H1 (cell line): ENCODE results near the gene JAG1. TPM values are rescaled to one million over a fixed set of nuclear protein-coding genes. Genes with fewer than 3 reads are reported as not detected.

Experiments used
- CTCF ChIA-PET: fragments of 300-600 bp; sonication (Branson Sonifier 250); formaldehyde crosslinking; loops from one replicate; lab custom pipeline; 2021; ENCODE audit not compliant: partially characterized antibody; lab: Charles Lee
- POLR2A ChIA-PET: fragments of 300-600 bp; sonication (Branson Sonifier 250); formaldehyde crosslinking; loops from one replicate; lab custom pipeline; 2021; ENCODE audit warnings: inconsistent platforms; ENCODE audit not compliant: partially characterized antibody; lab: Charles Lee
- DNase-seq, 2 experiments: peaks; one replicate each; pipeline versions ENCODE4 v3.0.0 to v3.0.0-alpha.2; 2010 to 2022; ENCODE audit warnings: low spot score in 2 of 2, low read depth in 1 of 2, mixed read lengths in 1 of 2
- FAIRE-seq: peaks from 2 replicates; lab custom pipeline; 2011; peaks lifted over from hg19 to GRCh38; lab: Jason Lieb, UNC
- H2AFZ ChIP-seq: 2 replicates; pipeline ENCODE4 v1.8.1; 2012; ENCODE audit warnings: low read length, inconsistent platforms
- H2AK5ac ChIP-seq: 2 replicates; pipeline ENCODE4 v1.6.1; 2013; ENCODE audit warnings: low read depth, low read length
- H2BK120ac ChIP-seq: replicated peaks from 2 replicates; pipeline ENCODE3; 2013; ENCODE audit warnings: low read depth, low read length, inconsistent platforms
- H2BK12ac ChIP-seq: 2 replicates; pipeline ENCODE4 v1.6.1; 2013; ENCODE audit warnings: low read depth, low read length
- H2BK15ac ChIP-seq: 2 replicates; pipeline ENCODE4 v1.6.1; 2013; ENCODE audit warnings: low read length
- H2BK20ac ChIP-seq: 2 replicates; pipeline ENCODE4 v1.6.1; 2013; ENCODE audit warnings: low read length
- H2BK5ac ChIP-seq: 2 replicates; pipeline ENCODE4 v1.6.1; 2013; ENCODE audit warnings: low read depth, low read length
- H3K14ac ChIP-seq: 2 replicates; pipeline ENCODE4 v1.6.1; 2013; ENCODE audit warnings: inconsistent platforms; ENCODE audit not compliant: insufficient read length
- H3K18ac ChIP-seq: 2 replicates; pipeline ENCODE4 v1.6.1; 2013; ENCODE audit warnings: low read length; ENCODE audit errors: extremely low read depth
- H3K23ac ChIP-seq: 2 replicates; pipeline ENCODE4 v1.6.1; 2013; ENCODE audit warnings: inconsistent platforms; ENCODE audit not compliant: insufficient read length
- H3K23me2 ChIP-seq: 2 replicates; pipeline ENCODE4 v1.6.1; 2013; ENCODE audit warnings: low read depth, low read length
- H3K27ac ChIP-seq: 2 replicates; pipeline ENCODE4 v1.6.1; 2011; ENCODE audit warnings: low read depth, low read length, inconsistent platforms
- H3K27me3 ChIP-seq, 4 experiments: replicated peaks in 1 of 4; 1 replicate in 1 of 4; 2 replicates in 3 of 4; pipeline versions ENCODE4 v1.6.1 to v1.8.1; 2011 to 2013; ENCODE audit warnings: low read length in 3 of 4, mild to moderate bottlenecking in 3 of 4, inconsistent platforms in 2 of 4, mixed read lengths in 2 of 4, moderate library complexity in 1 of 4; ENCODE audit not compliant: control insufficient read depth in 3 of 4, insufficient read depth in 3 of 4; ENCODE audit errors: extremely low read depth in 1 of 4
- H3K36me3 ChIP-seq, 4 experiments: 2 replicates each; pipeline versions ENCODE4 v1.6.1 to v1.8.1; 2011 to 2013; ENCODE audit warnings: mild to moderate bottlenecking in 4 of 4, low read length in 3 of 4, moderate library complexity in 2 of 4, control low read depth in 1 of 4, inconsistent platforms in 1 of 4; ENCODE audit not compliant: insufficient read depth in 4 of 4, control insufficient read depth in 2 of 4
- H3K4ac ChIP-seq: replicated peaks from 2 replicates; pipeline ENCODE3; 2013; ENCODE audit warnings: low read length, low read depth, mixed read lengths, inconsistent platforms; ENCODE audit not compliant: insufficient read length
- H3K4me1 ChIP-seq, 4 experiments: replicated peaks in 1 of 4; 1 replicate in 1 of 4; 2 replicates in 3 of 4; pipeline versions ENCODE4 v1.6.1 to v1.8.1; 2011 to 2013; ENCODE audit warnings: low read length in 3 of 4, inconsistent platforms in 2 of 4, mixed read lengths in 1 of 4; ENCODE audit not compliant: insufficient read depth in 4 of 4, control insufficient read depth in 3 of 4
- H3K4me2 ChIP-seq, 2 experiments: 2 replicates each; pipeline versions ENCODE4 v1.6.1 to v1.8.1; 2011 to 2013; ENCODE audit warnings: low read depth in 2 of 2, low read length in 2 of 2, control low read depth in 1 of 2, inconsistent platforms in 1 of 2, mild to moderate bottlenecking in 1 of 2; ENCODE audit not compliant: insufficient read depth in 1 of 2
- H3K4me3 ChIP-seq, 4 experiments: fragments of 200-600, 300-600 bp in 1 of 4; sonication (generic), shearing (Covaris generic), sonication (Bioruptor Twin) in 1 of 4; 2 replicates each; pipeline versions ENCODE4 v1.5.1 to v1.8.1; 2011 to 2016; ENCODE audit warnings: low read length in 4 of 4, low read depth in 3 of 4, control low read depth in 2 of 4, inconsistent platforms in 2 of 4, mild to moderate bottlenecking in 2 of 4, mixed read lengths in 1 of 4, moderate library complexity in 1 of 4; ENCODE audit not compliant: insufficient read depth in 2 of 4; ENCODE audit errors: extremely low read depth in 1 of 4
- H3K56ac ChIP-seq: replicated peaks from 2 replicates; pipeline ENCODE3; 2013; ENCODE audit warnings: low read depth, mild to moderate bottlenecking, mixed read lengths, low read length, inconsistent platforms; ENCODE audit not compliant: insufficient read length
- H3K79me1 ChIP-seq: 2 replicates; pipeline ENCODE4 v1.6.1; 2013; ENCODE audit warnings: low read depth, low read length, control low read depth
- H3K79me2 ChIP-seq, 2 experiments: 2 replicates each; pipeline versions ENCODE4 v1.6.1 to v1.8.1; 2012 to 2013; ENCODE audit warnings: low read length in 2 of 2, mild to moderate bottlenecking in 2 of 2, inconsistent platforms in 1 of 2; ENCODE audit not compliant: insufficient read depth in 2 of 2, control insufficient read depth in 1 of 2
- H3K9ac ChIP-seq, 4 experiments: replicated peaks in 1 of 4; 1 replicate in 1 of 4; 2 replicates in 3 of 4; pipeline versions ENCODE4 v1.6.1 to v1.8.1; 2011 to 2013; ENCODE audit warnings: low read depth in 3 of 4, low read length in 3 of 4, control low read depth in 2 of 4, mild to moderate bottlenecking in 2 of 4, moderate library complexity in 2 of 4, inconsistent platforms in 1 of 4; ENCODE audit errors: extremely low read depth in 1 of 4
- H3K9me3 ChIP-seq, 2 experiments: 2 replicates each; pipeline versions ENCODE4 v1.6.1 to v1.8.1; 2012 to 2013; ENCODE audit warnings: mild to moderate bottlenecking in 2 of 2, moderate library complexity in 2 of 2, control low read depth in 1 of 2, inconsistent platforms in 1 of 2, low read depth in 1 of 2, low read length in 1 of 2, mixed read lengths in 1 of 2; ENCODE audit not compliant: insufficient read depth in 2 of 2
- H4K20me1 ChIP-seq, 2 experiments: replicated peaks in 1 of 2; 2 replicates each; pipeline versions ENCODE3 to v1.8.1; 2011 to 2013; ENCODE audit warnings: inconsistent platforms in 2 of 2, low read length in 2 of 2, mild to moderate bottlenecking in 1 of 2; ENCODE audit not compliant: insufficient read depth in 2 of 2, control insufficient read depth in 1 of 2
- H4K5ac ChIP-seq: 2 replicates; pipeline ENCODE4 v1.6.1; 2013; ENCODE audit warnings: low read length, low read depth, mixed read lengths, inconsistent platforms; ENCODE audit not compliant: insufficient read length
- H4K8ac ChIP-seq: 2 replicates; pipeline ENCODE4 v1.8.0; 2013; ENCODE audit warnings: mild to moderate bottlenecking, moderate library complexity, low read length, inconsistent platforms; ENCODE audit not compliant: insufficient read depth; ENCODE audit errors: extremely low read depth
- H4K91ac ChIP-seq: replicated peaks from 2 replicates; pipeline ENCODE3; 2013; ENCODE audit warnings: low read length, mixed read lengths, inconsistent platforms; ENCODE audit not compliant: insufficient read length
- E2F6 ChIP-seq: IDR thresholded peaks from 2 replicates; pipeline ENCODE4 v1.6.1; 2012; ENCODE audit warnings: inconsistent platforms
- FOSL1 ChIP-seq: IDR thresholded peaks from 2 replicates; pipeline ENCODE4 v1.6.1; 2011; ENCODE audit warnings: mild to moderate bottlenecking, low read depth, low read length, moderate library complexity; ENCODE audit not compliant: insufficient read depth
- KDM4A ChIP-seq: IDR thresholded peaks from one replicate; pipeline ENCODE4 v1.7.1; 2012; ENCODE audit warnings: low read depth, mild to moderate bottlenecking, moderate library complexity, low read length, inconsistent platforms; ENCODE audit not compliant: severe bottlenecking
- NANOG ChIP-seq: IDR thresholded peaks from 2 replicates; pipeline ENCODE4 v1.6.1; 2011; ENCODE audit warnings: low read length, low read depth, mild to moderate bottlenecking, inconsistent platforms; ENCODE audit not compliant: insufficient read depth, poor library complexity, severe bottlenecking
- RAD21 ChIP-seq, 2 experiments: IDR thresholded peaks in 1 of 2; conservative IDR thresholded peaks in 1 of 2; 2 replicates each; pipeline ENCODE4 v1.6.1; 2011; ENCODE audit warnings: low read depth in 2 of 2, low read length in 2 of 2, improper control_type of control experiment in 1 of 2, inconsistent platforms in 1 of 2, mild to moderate bottlenecking in 1 of 2, moderate library complexity in 1 of 2
- SP2 ChIP-seq: IDR thresholded peaks from 2 replicates; pipeline ENCODE4 v1.6.1; 2012; ENCODE audit warnings: mild to moderate bottlenecking, low read length, inconsistent platforms
- SRF ChIP-seq: IDR thresholded peaks from 2 replicates; pipeline ENCODE4 v1.6.1; 2011; ENCODE audit warnings: mild to moderate bottlenecking, low read depth, low read length, moderate library complexity
- TAF1 ChIP-seq: IDR thresholded peaks from 2 replicates; pipeline ENCODE4 v1.6.1; 2011; ENCODE audit warnings: mild to moderate bottlenecking, low read depth, low read length
- TAF7 ChIP-seq: optimal IDR thresholded peaks from 2 replicates; pipeline ENCODE3; 2011; ENCODE audit warnings: low read depth, mild to moderate bottlenecking, inconsistent platforms, low read length, moderate library complexity, borderline replicate concordance
- TBP ChIP-seq: IDR thresholded peaks from 2 replicates; pipeline ENCODE4 v1.6.1; 2011; ENCODE audit warnings: low read depth, low read length, improper control_type of control experiment
- TEAD4 ChIP-seq: IDR thresholded peaks from 2 replicates; pipeline ENCODE4 v1.6.1; 2012; ENCODE audit warnings: low read depth, low read length, inconsistent platforms, mixed read lengths
- YY1 ChIP-seq: IDR thresholded peaks from 2 replicates; pipeline ENCODE4 v1.6.1; 2011; ENCODE audit warnings: low read depth, mild to moderate bottlenecking, low read length
- WGBS, 2 experiments: shearing (Covaris generic) in 1 of 2; methylation state at CpG; one replicate each; pipeline versions ENCODE4 v1.1.6 to v1.1.7; 2013 to 2015; ENCODE audit warnings: low lambda C conversion rate in 2 of 2, mixed read lengths in 2 of 2, inconsistent platforms in 1 of 2, low coverage in 1 of 2, missing lambda C conversion rate in 1 of 2; ENCODE audit not compliant: insufficient replicate concordance in 2 of 2, insufficient coverage in 1 of 2, insufficient read length in 1 of 2; ENCODE audit errors: extremely low coverage in 1 of 2, missing lambda C conversion rate in 1 of 2; 5-methylcytosine and 5-hydroxymethylcytosine counted together
- polyA plus RNA-seq, 7 experiments: library from polyadenylated mRNA; depleted of rRNA in 3 of 7; stranded (reverse) in 5 of 7; unstranded in 2 of 7; fragments of >200 nt in 5 of 7; fragments of 200-250 nt in 2 of 7; gene quantifications; 1 replicate in 5 of 7; 2 replicates in 1 of 7; 4 replicates in 1 of 7; pipeline versions ENCODE4 v1.2.1 to v1.2.3, GENCODE V29; 2011 to 2013; ENCODE audit warnings: missing spikeins in 2 of 7, mixed read lengths in 2 of 7
- total RNA-seq: library from RNA; stranded (reverse); fragmentation: NEBNext Ultra II Directional; extraction: Animal tissue kit (Norgen Biotek cat#: 25700); gene quantifications from 2 replicates; pipeline ENCODE4 v1.2.1, GENCODE V29; 2021

JAG1 gene
- total and polyA plus RNA-seq, 2 of the 8 experiments (the other 6 are each of a cell fraction or from before 2014, with no cell fraction given) = 13.5 to 27.3 TPM

- no peak for DNase-seq
- Histone ChIP-seq H3K18ac (no peak overlapping the region), H3K9me3 (no peaks in the 10 kb centered on the region), H3K4me3 (no peak overlapping the region), H3K23me2 (no peaks in the 10 kb centered on the region), H3K4me1 (peaks cover 3 to 11% (median 9%) of the 10 kb centered on the region in 4 experiments; a peak in 6 of 7 replicates), H2AK5ac (no peak overlapping the region), H3K56ac (no peak overlapping the region), H3K4ac (no peak overlapping the region), H3K27ac (no peak overlapping the region), H4K91ac (no peak overlapping the region), H2BK120ac (no peak overlapping the region), H3K79me2 (no peaks in the 10 kb centered on the region; a peak in 1 of 4 replicates), H2BK20ac (no peak overlapping the region), H3K4me2 (no peak overlapping the region), H3K9ac (no peak overlapping the region), H2BK15ac (no peak overlapping the region), H3K79me1 (no peaks in the 10 kb centered on the region), H3K23ac (no peak overlapping the region), H4K20me1 (no peaks in the 10 kb centered on the region), H3K36me3 (no peaks in the 10 kb centered on the region), H2BK12ac (no peak overlapping the region), H4K5ac (no peak overlapping the region), H4K8ac (no peak overlapping the region), H3K14ac (no peak overlapping the region), H2AFZ (no peak overlapping the region), H3K27me3 (no peaks in the 10 kb centered on the region; a peak in 1 of 7 replicates), H2BK5ac (no peak overlapping the region)
- CTCF ChIA-PET = interaction anchor here (1.1 to 1.8 kb wide), 4 partner anchors 9 to 645 kb away, joined by 3 to 5 read pairs (median 4); no protein-coding TSS in a partner anchor
- no peak for FAIRE-seq
- WGBS, 2 experiments = 91% methylated on average over 16 of the region's 16 CpGs; no CpG with 5 or more reads in 1 of the 2 experiments
- POLR2A ChIA-PET = interaction anchor here (1.6 kb wide), 1 partner anchor 14 kb away, joined by 4 read pairs; no protein-coding TSS in a partner anchor
- TF ChIP-seq TBP = no peak
- no peak for TF ChIP-seq FOSL1
- TF ChIP-seq YY1 = no peak
- no peak for TF ChIP-seq SRF
- no peak for TF ChIP-seq RAD21 (IDR thresholded peaks at IDR 0.05 in 1 of 2, conservative IDR thresholded peaks at IDR 0.05 in 1 of 2; ENCODE audit: low read depth in 2 of 2, low read length in 2 of 2)
- TF ChIP-seq NANOG = no peak
- TF ChIP-seq TEAD4 = no peak
- TF ChIP-seq TAF7 = no peak
- TF ChIP-seq SP2 = no peak
- TF ChIP-seq TAF1 = no peak
- TF ChIP-seq KDM4A = no peak
- TF ChIP-seq E2F6 = no peak
These were observed 51.0 kb downstream of the JAG1 start for GRCh38 chr20:10622657-10623418.
